Stimulated activated CD4-positive, alpha-beta T cell treated with anti-CD3 and anti-CD28 coated beads, Interleukin-12 subunit alpha, Interleukin-12 subunit beta, amount 100 ng/mL, for 4 hours (primary cell): ENCODE measurements around the gene ST7.

Source experiments
- DNase-seq: peaks from one replicate; pipeline ENCODE4 v3.0.0-alpha.2; 2020

ST7 gene

DNA sequence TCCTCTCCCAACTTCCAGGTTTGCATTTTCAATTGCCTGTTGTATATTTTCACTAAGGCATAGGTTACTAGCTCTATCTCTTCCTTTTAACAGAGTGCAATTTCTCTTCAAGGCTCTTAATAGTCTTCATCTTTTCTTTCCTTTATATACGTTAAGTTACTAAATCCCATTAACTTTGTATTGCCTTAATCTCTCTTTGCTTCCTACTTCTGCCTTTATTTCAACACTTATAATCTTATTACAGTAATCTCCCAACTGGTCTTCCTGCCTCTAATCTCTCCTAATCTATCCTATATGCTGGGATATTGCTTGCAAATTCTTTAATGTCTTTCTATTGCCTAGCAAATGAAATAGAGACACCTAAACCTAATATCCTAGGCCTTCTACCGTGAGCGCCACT lies 26.1 kb downstream of the ST7 start:
- DNase-seq, result no peak

GRCh38 chr7:116980354-116980753 lies 27.1 kb downstream of the ST7 start:
- no peak for DNase-seq

DNA sequence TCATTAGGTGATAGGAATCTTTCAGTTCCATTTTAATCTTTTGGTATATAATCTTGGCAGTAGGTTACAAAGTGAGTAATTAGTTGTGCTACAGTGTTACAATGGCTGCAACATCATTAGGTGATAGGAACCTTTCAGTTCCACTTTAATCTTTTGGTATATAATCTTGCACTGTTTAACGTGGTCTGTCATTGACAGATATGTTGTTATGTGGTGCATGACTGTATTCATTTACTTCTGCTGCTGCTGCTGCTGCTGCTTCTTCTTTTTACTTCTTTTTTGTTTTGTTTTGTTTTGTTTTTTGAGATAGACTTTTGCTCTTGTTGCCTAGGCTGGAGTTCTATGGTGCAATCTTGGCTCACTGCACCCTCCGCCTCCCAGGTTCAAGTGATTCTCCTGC lies 28.6 kb downstream of the ST7 start:
- no peak for DNase-seq

DNA sequence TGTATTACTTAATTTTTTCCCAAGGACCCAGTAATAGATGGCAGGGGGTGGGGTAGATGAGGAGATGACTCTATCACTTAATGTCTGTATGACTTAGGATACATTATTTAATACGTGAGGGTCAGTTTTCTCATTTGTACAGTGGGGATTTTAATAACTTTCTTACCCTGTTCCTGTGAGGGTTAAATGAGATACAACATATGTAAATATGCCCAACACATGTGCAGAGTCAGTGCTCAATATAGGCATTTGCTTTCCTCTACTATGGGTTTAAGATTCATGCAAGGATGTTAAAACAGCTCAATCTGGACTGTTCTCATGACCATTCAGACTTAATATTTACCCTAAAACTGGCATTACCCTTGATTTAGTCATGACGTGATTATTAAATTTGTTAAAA lies 31.2 kb downstream of the ST7 start:
- DNase-seq, result no peak

- DNase-seq, result no peak
Observed at GRCh38 chr7:116984917-116985316, 31.6 kb downstream of the ST7 start.

GRCh38 chr7:116985575-116985974 lies 32.3 kb downstream of the ST7 start:
- DNase-seq, result no peak

- DNase-seq, result no peak
Observed at GRCh38 chr7:116986611-116987565, 33.6 kb downstream of the ST7 start.

DNA sequence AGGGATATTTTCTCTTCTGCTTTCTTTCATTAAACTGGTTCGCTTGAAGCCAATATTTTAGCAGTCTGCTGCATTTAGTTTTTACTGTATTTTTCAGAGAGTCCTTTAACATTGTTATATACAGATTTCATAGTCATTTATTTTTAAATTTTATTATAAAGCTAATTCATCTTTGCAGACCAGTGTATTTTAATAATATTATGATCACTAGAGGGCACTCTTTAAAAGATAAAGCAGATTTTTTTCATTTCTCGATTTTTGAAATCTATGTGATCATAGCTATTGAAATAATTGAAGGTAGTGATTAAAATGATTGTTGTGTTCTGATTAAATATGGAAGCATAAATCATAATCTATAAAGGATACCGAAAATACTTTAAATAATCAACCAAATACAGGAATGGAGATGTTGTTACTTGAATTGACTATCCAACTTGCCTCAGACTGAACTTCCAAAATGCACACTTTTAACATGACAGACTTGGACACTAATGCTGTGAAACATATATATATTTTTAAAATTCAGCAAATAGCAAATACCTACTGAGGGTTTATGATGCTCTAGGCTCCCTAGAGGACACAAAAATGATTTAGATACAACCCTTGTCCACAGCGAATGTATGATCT lies 35.2 kb downstream of the ST7 start:
- no peak for DNase-seq

DNA sequence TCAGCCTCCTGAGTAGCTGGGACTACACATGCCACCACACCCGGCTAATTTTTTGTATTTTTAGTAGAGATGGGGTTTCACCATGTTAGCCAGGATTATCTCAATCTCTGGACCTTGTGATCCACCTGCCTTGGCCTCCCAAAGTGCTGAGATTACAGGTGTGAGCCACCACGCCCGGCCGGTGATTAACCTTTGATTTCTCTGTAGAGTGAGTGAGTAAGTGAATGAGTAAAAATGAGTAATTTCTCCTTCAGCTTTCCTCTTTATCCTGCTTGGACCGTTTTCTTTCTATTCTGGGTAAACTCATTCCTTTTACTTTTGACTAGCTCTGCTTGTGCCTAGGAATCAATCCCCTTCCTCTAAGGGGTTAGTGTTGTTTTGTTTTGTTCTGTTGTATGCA lies 36.8 kb downstream of the ST7 start:
- no peak for DNase-seq

DNA sequence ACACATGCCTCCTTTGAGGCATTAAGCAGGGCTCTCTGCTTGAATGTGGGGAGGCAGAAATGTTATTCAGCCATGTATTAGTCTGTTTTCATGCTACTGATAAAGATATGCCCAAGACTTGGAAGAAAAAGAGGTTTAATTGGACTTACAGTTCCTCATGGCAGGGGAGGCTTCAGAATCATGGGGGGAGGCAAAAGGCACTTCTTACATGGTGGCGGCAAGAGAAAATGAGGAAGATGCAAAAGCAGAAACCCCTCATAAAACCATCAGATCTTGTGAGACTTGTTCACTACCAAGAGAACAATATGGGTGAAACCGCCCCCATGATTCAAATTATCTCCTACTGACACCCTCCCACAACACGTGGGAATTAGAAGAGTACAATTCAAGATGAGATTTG lies 37.9 kb downstream of the ST7 start:
- no peak for DNase-seq

- no peak for DNase-seq
Observed at GRCh38 chr7:116994611-116995010, 41.3 kb downstream of the ST7 start.

GRCh38 chr7:116997972-116998371 lies 44.7 kb downstream of the ST7 start:
- DNase-seq, result no peak

- no peak for DNase-seq
Observed at GRCh38 chr7:116998567-116999175, 45.4 kb downstream of the ST7 start.

DNA sequence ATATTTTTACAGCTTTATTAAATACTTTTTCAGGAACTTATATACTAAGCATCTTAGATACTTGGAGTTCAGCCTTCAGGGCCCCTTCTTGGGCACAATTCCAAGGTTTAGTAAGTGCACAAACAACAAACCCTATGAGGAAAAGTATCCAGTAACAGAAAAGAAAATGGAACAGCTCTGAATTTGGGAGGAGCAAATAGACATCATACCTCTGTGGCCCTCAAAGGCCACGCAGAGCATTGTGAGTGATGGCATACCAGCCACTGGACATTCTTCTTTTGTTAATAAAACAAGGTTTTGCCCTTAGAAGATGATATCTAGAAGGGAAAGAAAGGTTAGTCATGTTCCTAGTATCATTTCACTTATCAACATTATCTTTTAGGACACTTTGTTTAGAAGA lies 46.0 kb downstream of the ST7 start:
- DNase-seq, result no peak

GRCh38 chr7:117001283-117001682 lies 48.0 kb downstream of the ST7 start:
- DNase-seq, result no peak

DNA sequence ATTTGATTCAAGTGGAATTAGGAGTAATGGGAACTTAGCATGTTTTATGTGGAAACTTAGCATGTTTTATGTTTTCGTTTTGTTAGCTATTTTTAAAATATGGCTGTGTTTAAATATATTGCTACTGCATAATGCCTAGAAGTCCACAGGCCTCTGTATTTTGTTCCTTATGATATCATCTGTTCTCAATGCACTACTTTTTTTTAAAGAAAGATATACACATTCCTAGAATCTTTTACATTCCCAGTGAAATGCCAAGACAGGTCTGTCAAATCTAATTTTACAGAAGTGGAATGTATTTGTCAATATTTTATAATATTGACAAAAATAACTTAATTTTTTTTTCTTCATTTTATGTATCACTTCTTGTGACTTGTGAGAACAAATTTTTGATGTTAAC lies 51.6 kb downstream of the ST7 start:
- no peak for DNase-seq

- DNase-seq, result no peak
Observed at GRCh38 chr7:117005449-117005848, 52.1 kb downstream of the ST7 start.

DNA sequence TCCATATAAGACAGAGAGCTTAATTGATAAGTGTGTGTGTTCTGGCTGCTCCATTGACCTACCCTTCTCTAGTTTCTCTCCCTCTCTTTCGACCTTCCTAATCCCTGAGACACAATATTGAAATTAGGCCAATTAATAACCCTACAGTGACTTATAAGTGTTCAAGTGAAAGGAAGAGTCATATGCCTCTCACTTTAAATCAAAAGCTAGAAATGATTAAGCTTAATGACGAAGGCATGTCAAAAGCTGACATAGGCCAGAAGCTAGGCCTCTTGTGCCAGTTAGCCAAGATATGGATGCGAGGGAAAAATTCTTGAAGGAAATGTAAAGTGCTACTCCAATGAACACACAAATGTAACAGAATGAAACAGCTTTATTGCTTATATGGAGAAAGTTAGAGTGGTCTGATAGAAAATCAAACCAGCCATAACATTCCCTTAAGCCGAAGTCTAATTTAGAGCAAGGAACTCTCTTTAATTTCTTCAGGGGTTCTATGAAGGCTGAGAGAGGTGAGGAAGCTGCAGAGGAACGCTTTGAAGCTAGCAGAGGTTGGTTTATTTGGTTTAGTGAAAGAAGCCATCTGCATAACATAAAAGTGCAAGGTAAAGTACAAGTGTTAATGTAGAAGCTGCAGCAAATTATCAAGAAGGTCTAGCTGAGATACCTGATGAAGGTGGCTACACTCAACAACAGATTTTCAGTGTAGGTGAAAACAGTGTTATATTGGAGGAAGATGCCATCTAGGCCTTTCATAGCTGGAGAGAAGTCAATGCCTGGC lies 53.8 kb downstream of the ST7 start:
- no peak for DNase-seq

- no peak for DNase-seq
Observed at GRCh38 chr7:117008118-117008885, 55.0 kb downstream of the ST7 start.

DNA sequence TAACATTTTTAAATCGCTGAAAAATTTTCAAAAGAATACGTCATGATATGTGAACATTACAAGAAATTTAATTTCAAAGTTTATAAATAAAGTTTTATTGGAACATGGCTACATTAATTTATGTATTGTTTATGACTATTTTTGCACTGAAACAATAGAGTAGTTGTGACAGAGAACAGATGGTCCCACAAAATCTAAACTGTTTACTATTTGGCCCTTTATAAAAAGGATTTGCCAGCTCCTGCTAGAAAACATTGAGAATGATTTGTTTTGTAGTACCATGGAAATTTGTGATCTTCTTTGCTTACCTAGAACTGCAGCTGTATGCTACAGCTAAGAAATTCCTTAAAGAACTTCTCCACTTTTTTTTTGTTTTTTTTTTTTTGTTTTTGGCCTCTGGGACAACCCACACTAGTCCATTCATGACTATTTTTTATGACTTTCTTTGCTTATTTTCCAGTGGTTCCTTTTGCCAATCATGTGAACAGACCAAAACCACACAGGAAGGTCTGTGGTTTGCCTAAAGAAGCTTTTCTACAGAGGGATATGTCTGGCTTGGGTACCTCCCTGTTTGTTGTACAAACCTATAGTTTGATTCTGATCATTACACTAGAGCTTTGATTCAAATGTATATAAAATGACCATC lies 55.7 kb downstream of the ST7 start:
- no peak for DNase-seq

DNA sequence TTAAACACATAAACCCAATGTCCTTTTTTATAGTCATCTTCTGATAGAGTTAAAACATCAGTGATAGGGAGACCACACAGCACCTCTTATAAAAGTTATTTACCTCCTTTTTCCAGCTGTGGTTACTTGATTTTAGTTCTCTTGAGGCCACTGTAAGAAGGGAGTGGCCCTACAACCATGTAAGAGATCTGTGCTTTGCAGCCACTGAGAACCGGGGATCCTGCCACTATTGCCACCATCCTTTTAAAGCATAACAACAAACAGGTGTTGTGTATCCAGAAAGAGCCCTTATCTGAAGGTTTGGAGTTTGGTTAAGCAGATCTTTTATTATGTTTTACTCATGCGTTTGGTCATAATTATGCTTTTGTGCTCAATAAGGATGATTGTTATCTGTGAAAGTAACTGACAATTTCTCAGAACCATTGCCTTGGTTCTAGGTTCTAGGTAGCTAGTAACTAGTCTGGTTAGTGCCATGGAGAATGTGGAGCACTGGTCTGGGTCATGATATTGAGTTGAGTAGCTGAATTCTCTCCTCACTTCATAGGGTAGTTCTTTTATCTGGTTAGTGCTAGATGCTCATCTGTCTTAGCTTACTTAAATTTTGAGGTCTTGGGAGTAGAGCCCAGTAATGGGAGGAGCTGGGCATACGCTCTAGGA lies 56.5 kb downstream of the ST7 start:
- no peak for DNase-seq
